GM12874 (cell line): ENCODE data around the gene AGO3.

Experiments used
- CTCF ChIP-seq: IDR thresholded peaks from 2 replicates; pipeline ENCODE4 v1.5.1; 2011; ENCODE audit warnings: low read depth, mild to moderate bottlenecking, control low read depth, low read length, moderate library complexity; ENCODE audit not compliant: insufficient read depth

The AGO3 gene

GRCh38 chr1:36100376-36100775 is 169.5 kb downstream of the AGO3 start:
- no peak for TF ChIP-seq CTCF

GRCh38 chr1:36101546-36101945 is 170.6 kb downstream of the AGO3 start:
- TF ChIP-seq CTCF: no peak

GRCh38 chr1:36106269-36106668 is 175.4 kb downstream of the AGO3 start:
- TF ChIP-seq CTCF: no peak

- no peak for TF ChIP-seq CTCF
Measured at GRCh38 chr1:36107394-36107793, 176.5 kb downstream of the AGO3 start.

DNA sequence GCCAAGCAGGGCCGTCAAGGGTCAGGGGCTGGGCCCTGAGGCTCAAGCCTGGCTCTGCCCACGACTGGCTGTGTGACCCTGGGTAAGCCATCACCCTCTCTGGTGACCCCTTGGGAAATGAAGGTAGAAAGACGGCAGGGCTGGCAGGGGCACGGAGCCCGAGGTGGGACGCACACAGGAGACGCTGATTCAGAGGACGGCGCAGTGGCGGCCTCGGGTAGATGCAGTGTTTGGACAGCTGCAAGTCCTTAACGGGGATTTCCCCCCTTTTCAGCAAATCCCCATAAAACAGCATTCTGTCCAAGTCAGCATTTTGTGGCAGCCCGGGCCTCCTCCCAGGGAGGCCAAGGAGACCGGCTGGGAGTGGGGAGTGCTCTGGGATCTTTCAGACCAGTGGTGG is 177.4 kb downstream of the AGO3 start:
- TF ChIP-seq CTCF: no peak

GRCh38 chr1:36109041-36109679 is 178.3 kb downstream of the AGO3 start:
- no peak for TF ChIP-seq CTCF

GRCh38 chr1:36111151-36111550 is 180.2 kb downstream of the AGO3 start:
- TF ChIP-seq CTCF: no peak
